Right lobe of liver (tissue), 6 donors: Measurements from ENCODE around the gene BTBD19. TPM values are rescaled to one million over a fixed set of nuclear protein-coding genes. Genes with fewer than 3 reads are reported as not detected.
A peak's percentile ranks its signal among the peaks of the same experiment; 100 is the strongest.

Experiments
- ATAC-seq, 4 donors: fragments of 200-7000 bp; cut with Tn5 transposase; one replicate each; pipeline ENCODE4 v1.9.1; 2020; ENCODE audit warnings: mild to moderate bottlenecking in 4 of 4, moderate library complexity in 4 of 4
- DNase-seq, 3 donors: peaks; one replicate each; pipeline ENCODE4 v3.0.0-alpha.2; 2020
- H3K27ac ChIP-seq, 3 donors: fragments of 200-600 bp; one replicate each; pipeline ENCODE4 v1.8.0; 2022
- H3K27me3 ChIP-seq, 2 donors: fragments of 200-600 bp; one replicate each; pipeline ENCODE4 v1.8.0; 2022
- H3K36me3 ChIP-seq, 4 donors: fragments of 200-600 bp; sonication (generic) in 1 of 4; one replicate each; pipeline versions ENCODE4 v1.5.1 to v1.8.0; 2017 to 2022; ENCODE audit warnings: control low read depth in 1 of 4
- H3K4me1 ChIP-seq, 4 donors: fragments of 200-600 bp; sonication (generic) in 1 of 4; one replicate each; pipeline versions ENCODE4 v1.5.1 to v1.8.0; 2017 to 2022; ENCODE audit warnings: control low read depth in 1 of 4
- H3K4me3 ChIP-seq, 3 donors: fragments of 200-600 bp; one replicate each; pipeline ENCODE4 v1.8.0; 2022
- H3K9me3 ChIP-seq, 4 donors: fragments of 200-600 bp; sonication (generic) in 1 of 4; one replicate each; pipeline versions ENCODE4 v1.5.1 to v1.8.0; 2017 to 2022; ENCODE audit warnings: control low read depth in 1 of 4
- POLR2A ChIP-seq: fragments of 450-650 bp; IDR thresholded peaks from one replicate; pipeline ENCODE4 v1.6.1; 2017; ENCODE audit warnings: antibody characterized with exemption, mild to moderate bottlenecking
- WGBS: methylation state at CpG from one replicate; pipeline ENCODE4 v1.1.6; 2018; ENCODE audit warnings: low coverage, low lambda C conversion rate; ENCODE audit not compliant: insufficient coverage; ENCODE audit errors: missing lambda C conversion rate; 5-methylcytosine and 5-hydroxymethylcytosine counted together
- intact Hi-C, 2 donors: fragments of 100-400 bp; cut with DNase I; formaldehyde crosslinking; loops; one replicate each; pipeline versions ENCODE4 v1.11.2 to v1.14.1; 2022
- total RNA-seq, 6 experiments: library from RNA; depleted of rRNA in 2 of 6; stranded (reverse); fragments of >200 nt in 2 of 6; fragmentation: NEBNext Ultra II Directional in 3 of 6; extraction: Animal tissue kit (Norgen Biotek cat#: 25700) in 3 of 6; gene quantifications; one replicate each; pipeline versions ENCODE4 v1.1.0 to v1.2.4, GENCODE V29; 2016 to 2023
- TF ChIP-seq, protein P1 (sequence below), 4 donors: fragments of 200-600 bp in 3 of 4; fragments of 450-650 bp in 1 of 4; IDR thresholded peaks; one replicate each; pipeline versions ENCODE4 v1.5.1 to v1.8.0; 2016 to 2022; ENCODE audit warnings: antibody characterized with exemption in 4 of 4, mild to moderate bottlenecking in 2 of 4
- donor health status: DM: no; HTN: yes; CAD: no.
- donor health status: DM: no; HTN: no; CAD: no.
- donor health status: DM: no; HTN: no; CAD: no.
- donor health status: DM: no; HTN: yes; CAD: no.
- donor health status: DM: no; HTN: yes; CAD: no.

Gene BTBD19
- total RNA-seq, 6 experiments from 2014 or later, result 2.6 to 7.5 (median 5.3) TPM

DNA sequence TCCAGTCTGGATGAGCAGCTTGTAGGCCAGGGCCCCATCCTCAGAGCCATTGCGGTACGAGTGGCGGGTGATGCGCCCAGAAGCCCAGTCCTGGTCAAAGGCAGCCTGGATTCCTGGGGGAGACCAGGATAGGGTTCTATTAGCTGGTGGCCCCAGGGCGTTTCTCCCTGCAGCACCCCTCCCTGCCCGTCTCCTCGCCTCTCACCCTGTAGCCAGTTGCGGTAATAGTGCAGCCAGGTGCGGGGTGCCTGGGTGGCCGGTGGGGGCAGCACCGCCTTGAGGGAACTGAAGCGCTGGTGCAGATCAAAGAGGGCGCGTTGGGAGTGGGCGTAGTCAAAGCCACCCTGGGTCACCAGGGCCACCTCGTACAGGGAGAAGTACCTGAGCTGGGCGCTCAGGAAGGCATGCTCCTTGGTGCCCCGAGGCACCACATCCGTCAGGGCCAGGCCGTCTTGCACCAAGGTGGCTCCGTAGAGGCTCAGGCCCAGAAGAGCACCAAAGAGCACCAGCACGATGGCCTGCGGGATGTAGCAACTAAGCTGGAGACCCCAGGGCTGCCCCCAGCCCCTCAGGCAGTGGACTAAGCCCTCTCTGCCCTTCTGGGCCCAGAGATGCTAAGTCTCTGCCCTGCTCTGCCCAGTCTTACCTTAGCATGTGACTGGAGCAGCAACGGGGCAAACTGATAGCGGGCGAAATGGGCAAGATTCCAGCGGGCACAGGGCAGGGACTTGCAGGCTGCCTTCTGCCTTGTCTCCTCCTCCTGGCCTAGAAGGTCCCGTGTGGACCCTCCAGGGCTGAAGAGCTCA lies 19.1 kb downstream of the BTBD19 start:
- TF ChIP-seq, protein P1, sequence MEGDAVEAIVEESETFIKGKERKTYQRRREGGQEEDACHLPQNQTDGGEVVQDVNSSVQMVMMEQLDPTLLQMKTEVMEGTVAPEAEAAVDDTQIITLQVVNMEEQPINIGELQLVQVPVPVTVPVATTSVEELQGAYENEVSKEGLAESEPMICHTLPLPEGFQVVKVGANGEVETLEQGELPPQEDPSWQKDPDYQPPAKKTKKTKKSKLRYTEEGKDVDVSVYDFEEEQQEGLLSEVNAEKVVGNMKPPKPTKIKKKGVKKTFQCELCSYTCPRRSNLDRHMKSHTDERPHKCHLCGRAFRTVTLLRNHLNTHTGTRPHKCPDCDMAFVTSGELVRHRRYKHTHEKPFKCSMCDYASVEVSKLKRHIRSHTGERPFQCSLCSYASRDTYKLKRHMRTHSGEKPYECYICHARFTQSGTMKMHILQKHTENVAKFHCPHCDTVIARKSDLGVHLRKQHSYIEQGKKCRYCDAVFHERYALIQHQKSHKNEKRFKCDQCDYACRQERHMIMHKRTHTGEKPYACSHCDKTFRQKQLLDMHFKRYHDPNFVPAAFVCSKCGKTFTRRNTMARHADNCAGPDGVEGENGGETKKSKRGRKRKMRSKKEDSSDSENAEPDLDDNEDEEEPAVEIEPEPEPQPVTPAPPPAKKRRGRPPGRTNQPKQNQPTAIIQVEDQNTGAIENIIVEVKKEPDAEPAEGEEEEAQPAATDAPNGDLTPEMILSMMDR (IDR thresholded peaks at IDR 0.05), result no peak
- TF ChIP-seq POLR2A, result no peak
- ATAC-seq, result no peak
- intact Hi-C loops, result loop anchor here in 1 of 2 donors (5.0 kb wide), 1 partner anchor 35 kb away; no protein-coding TSS in a partner anchor
- Histone ChIP-seq H3K27ac (no peak overlapping the region), H3K4me3 (no peak overlapping the region), H3K36me3 (no peaks in the 10 kb centered on the region), H3K9me3 (no peaks in the 10 kb centered on the region), H3K27me3 (no peaks in the 10 kb centered on the region), H3K4me1 (no peaks in the 10 kb centered on the region)
- WGBS, result 0% methylated on average over 1 of the region's 28 CpGs
- DNase-seq, result peak in 1 of 3 donors; percentile 50

DNA sequence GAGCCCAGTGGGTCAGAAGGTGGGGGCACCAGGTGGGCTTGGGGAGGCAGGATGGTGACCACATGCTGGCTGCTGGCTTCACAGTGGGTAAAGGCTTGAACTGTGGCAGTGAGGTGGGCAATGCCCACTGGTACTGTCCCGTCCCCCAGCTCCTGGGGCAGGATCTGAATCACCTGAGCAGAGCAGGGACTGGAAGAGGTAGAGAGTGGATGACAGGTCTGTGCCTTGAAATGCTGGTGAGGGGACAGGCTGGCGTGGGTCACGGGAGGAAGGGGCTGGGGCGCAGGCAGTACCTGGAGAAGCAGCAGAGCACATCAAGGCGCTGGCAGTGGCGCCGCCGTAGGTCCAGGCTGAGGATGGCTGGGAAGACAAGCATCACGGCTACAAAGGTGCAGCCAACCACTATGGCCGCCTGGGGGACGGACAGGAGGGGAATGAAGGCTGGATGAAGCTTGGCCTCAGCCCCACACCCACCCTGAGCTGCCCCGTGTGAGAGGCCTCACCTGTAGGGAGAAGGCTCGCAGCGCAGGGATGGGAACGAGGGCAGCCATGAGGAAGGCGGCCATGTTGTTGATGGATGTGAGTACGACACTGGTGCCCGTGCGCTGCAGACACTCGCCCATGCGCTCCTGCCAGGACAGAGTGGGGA lies 19.8 kb downstream of the BTBD19 start:
- no peaks in the 10 kb centered on the region for H3K4me1 ChIP-seq
- H3K9me3 ChIP-seq, result no peaks in the 10 kb centered on the region
- H3K4me3 ChIP-seq, result no peak overlapping the region
- TF ChIP-seq, protein P1 (IDR thresholded peaks at IDR 0.05), result no peak
- no peak for TF ChIP-seq POLR2A
- no peak overlapping the region for H3K27ac ChIP-seq
- no peaks in the 10 kb centered on the region for H3K36me3 ChIP-seq
- no peaks in the 10 kb centered on the region for H3K27me3 ChIP-seq
- no peak for ATAC-seq
- DNase-seq, result peak in 1 of 3 donors; percentile 54
- intact Hi-C loops, result loop anchor here in 1 of 2 donors (5.0 kb wide), 1 partner anchor 36 kb away; no protein-coding TSS in a partner anchor
- WGBS, result 84% methylated on average over 7 of the region's 21 CpGs

GRCh38 chr1:44828841-44829440 lies 20.6 kb downstream of the BTBD19 start:
- Histone ChIP-seq H3K4me3 (no peak overlapping the region), H3K27me3 (no peaks in the 10 kb centered on the region), H3K4me1 (no peaks in the 10 kb centered on the region), H3K27ac (no peak overlapping the region), H3K9me3 (no peaks in the 10 kb centered on the region), H3K36me3 (no peaks in the 10 kb centered on the region)
- intact Hi-C loops, result loop anchor here in 1 of 2 donors (5.0 kb wide), 1 partner anchor 37 kb away; no protein-coding TSS in a partner anchor
- no CpG with 5 or more reads among the region's 15 CpGs for WGBS
- peak in 1 of 3 donors; percentile 45 for DNase-seq
- no peak for ATAC-seq
- TF ChIP-seq POLR2A, result no peak
- TF ChIP-seq, protein P1 (IDR thresholded peaks at IDR 0.05), result no peak

DNA sequence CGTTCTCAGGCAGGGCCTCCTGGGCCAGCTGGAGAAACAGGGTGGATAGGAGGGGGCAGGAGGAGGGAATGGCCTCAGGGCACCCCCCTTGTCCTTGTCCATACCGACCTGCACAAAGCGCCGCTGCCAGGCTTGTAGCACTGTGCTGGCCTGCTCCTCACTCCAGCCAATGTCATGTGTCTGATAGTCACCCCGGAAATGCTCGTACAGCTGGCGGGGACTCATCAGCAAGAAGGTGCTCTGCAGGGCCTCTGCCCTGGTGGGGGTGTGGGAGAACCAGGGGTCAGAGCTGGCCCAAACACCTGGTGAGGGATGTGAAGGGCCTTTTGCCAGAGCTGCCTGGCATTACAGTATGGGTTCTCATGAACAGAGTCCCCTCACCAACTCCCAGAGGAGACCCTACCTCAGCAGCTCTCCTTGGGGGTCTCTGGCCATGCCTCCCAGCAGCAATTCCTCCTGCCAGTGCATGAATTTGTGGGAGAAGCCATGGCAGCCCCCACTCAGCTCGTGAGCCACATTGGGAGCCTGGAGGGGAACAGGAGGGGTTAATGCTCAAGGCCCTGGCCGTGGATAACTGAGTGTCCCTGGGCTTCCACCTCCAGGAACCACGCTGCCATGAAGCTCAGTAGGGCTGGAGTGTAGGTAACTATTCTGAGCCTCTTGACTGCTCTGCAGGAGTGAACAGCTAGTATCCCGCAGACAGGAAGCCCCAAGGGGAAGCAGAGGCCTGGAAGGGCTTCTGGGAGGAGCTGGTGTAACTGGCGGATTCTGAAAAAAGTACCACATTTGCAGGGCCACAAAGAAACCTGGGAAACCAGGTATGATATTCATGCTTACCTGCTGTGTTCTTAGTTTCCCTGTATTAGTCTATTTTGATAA lies 21.4 kb downstream of the BTBD19 start:
- intact Hi-C loops, result loop anchor here (5.0 to 10.0 kb wide), 2 partner anchors 37 to 45 kb away; partner anchors contain the start of gene BEST4 (in 1 of the 2)
- WGBS, result 70% methylated on average over 3 of the region's 12 CpGs
- peak in 1 of 3 donors; percentile 39 for DNase-seq
- no peaks in the 10 kb centered on the region for H3K9me3 ChIP-seq
- no peak for ATAC-seq
- H3K4me3 ChIP-seq, result no peak overlapping the region
- no peak for TF ChIP-seq POLR2A
- TF ChIP-seq, protein P1 (IDR thresholded peaks at IDR 0.05), result no peak
- no peaks in the 10 kb centered on the region for H3K36me3 ChIP-seq
- no peaks in the 10 kb centered on the region for H3K4me1 ChIP-seq
- H3K27ac ChIP-seq, result no peak overlapping the region
- no peaks in the 10 kb centered on the region for H3K27me3 ChIP-seq
